Effector CD4-positive, alpha-beta T cell (primary cell): Measurements from ENCODE around the gene KCTD16.

Source experiments
- DNase-seq: peaks from one replicate; pipeline ENCODE4 v3.0.0-alpha.2; 2020

KCTD16 gene

DNA sequence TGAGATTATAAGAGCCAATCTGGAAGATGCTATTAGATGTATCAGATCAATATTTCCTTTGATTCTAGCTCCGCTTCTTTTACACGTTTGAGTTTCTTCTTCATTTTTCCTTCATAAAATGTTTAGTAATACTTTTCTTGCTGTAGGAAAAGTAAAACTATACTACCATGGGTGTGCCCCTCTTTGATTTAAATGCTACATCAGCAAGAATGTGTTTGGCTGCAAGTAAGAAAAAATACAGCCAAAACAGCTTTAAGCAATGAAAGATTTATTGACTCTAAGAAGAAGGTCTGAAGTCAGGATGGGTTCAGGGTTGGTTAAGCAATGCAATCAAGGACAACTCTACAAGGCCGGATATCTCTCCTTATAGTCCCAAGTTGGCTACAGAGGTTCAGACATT is 126.4 kb downstream of the KCTD16 start:
- DNase-seq = no peak

- no peak for DNase-seq
These were observed 128.0 kb downstream of the KCTD16 start for GRCh38 chr5:144298658-144299057.

DNA sequence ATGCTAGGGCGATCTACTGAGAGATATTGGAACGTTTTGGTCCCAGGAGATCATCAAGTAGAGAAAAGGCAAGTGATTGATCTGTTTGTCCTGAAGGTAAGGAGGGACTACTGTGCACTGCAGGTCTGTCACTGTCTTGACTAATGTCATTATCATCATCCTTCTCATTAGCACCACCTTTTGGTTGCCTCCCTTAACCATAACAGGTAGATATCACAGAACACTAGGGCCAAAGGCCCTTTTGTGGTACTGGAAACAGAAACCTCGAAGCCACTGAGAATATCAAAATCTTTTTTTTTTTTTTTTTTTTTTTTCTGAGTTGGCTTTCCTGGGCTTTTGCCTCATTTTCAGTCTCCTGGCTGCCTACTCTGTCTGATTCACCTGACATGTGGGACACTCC is 134.0 kb downstream of the KCTD16 start:
- DNase-seq = no peak

DNA sequence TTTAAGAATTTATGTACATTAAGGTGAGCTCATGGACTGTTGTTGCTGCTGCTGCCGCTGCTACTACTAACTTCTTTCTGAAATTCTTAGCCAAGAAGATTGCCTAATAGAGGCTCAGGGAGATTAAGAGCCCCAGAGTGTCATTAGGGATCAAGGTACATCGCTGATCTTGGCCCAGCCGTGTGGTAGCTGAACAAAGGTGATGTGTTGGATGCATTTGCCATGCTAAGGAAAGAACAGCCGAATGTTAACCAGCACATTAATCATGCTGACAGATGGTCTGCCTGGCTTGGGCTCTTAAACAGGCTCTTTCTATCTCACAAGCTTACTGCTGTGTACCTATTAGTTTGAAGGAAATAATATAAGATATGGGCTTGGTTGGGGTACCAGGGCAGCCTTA is 137.1 kb downstream of the KCTD16 start:
- DNase-seq = no peak

- DNase-seq = no peak
These were observed 137.5 kb downstream of the KCTD16 start for GRCh38 chr5:144308174-144308573.

DNA sequence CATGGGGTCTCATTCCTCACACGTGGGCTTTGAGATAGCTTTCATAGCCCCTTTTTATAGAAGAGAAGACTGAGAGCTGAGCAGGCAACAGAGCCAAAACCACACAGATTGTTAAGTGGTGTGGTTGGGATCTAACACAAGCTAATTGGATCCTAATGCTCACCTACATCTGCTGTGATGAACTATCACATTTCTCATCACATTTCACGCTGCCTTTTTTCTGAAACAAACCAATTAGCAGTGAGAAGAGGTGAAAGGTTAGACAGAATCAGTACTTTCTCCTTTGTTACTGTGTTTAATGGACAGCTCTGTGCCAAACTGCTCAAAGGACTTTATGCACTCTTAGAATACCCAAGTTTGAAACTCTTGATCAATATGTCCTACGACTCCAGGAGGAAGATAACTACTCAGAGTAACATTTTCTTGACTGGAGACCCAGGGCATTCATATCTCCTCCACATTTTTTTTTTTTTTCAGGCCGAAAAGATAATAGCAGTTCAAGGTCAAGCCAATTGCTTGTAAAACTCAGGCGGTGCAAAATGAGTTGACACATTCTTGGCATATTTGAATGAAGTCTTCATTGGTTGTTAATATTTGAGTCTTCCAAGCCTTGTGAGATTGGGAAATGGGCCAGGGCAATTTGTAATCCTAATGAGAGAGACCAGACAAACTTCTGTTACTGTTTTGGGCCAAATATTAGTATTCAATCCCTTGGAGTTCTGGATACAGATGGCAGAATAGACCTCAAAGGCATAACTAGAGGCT is 138.4 kb downstream of the KCTD16 start:
- DNase-seq = no peak

- DNase-seq = no peak
These were observed 139.9 kb downstream of the KCTD16 start for GRCh38 chr5:144310621-144311020.

DNA sequence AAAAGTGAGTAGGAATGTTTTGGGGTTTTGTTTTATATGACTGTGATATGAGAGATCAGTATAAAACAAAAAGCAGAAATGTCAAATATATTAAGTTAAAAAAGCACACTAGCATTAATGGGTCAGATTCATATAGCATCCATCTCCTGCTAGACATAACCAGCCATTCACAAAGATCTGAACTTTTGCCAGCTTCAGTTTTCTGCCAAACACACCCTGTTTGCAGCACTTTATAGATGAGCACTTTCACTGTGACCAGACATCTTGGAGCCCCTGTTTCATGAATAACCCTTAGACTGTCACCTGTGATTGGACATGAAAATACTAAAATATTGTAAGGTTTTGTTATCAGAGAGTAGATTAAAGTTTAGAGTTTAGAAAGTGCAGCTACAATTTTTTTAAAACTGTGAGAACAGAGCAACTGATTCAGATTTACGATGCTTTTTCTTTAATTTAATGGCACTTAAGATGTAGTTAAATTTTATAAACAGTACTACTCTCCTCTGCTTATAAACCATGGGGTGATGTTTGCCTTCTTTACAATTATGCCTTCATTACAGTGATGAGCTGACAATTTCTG is 142.6 kb downstream of the KCTD16 start:
- no peak for DNase-seq

- no peak for DNase-seq
These were observed 144.4 kb downstream of the KCTD16 start for GRCh38 chr5:144315026-144315425.

DNA sequence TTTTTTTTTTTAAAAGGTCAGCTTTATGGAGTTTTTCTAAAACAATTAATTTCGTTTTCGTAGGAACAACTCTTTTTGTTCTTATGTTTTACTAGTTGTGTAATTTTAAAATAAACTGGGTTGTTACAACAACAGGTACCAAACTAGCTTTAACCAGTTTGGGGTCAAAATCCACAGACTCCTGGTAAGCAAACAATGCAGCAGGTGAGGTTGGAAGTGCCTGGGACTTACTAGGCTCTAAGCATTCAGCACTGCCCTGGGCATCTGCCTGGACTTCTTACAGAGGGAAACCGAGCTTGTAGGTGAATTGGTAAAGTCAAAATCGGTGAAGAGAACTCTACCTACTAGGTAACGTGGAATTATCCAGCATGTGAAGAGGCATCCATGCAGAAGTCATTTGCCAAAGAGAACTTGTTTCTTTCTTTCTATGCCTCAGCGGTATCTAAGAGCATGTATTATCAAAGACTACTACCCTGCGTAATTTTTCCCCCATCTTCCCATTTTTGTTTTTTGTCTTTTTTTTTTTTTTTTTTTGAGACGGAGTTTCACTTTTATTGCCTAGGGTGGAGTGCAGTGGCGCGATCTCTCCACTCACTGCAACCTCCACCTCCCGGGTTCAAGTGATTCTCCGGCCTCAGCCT is 145.4 kb downstream of the KCTD16 start:
- DNase-seq = no peak

DNA sequence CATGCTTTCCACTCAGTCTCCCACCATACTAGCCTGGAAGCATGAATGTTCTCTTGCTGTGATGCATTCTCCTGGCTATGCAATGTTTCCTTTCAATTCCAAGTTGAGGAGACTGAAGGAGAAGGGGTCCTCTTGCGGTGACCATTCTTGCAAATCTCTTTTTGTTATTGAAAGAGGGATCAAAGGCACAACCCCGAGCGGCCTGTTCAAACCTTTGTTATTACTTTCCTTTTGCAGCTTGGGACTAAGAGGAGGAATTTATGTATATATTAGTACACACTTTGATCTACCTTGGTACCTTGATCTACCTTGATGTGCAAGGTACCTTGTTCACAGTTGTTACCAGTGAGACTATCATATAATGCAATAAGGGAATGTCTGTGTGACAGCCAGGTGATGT is 147.3 kb downstream of the KCTD16 start:
- DNase-seq = no peak

DNA sequence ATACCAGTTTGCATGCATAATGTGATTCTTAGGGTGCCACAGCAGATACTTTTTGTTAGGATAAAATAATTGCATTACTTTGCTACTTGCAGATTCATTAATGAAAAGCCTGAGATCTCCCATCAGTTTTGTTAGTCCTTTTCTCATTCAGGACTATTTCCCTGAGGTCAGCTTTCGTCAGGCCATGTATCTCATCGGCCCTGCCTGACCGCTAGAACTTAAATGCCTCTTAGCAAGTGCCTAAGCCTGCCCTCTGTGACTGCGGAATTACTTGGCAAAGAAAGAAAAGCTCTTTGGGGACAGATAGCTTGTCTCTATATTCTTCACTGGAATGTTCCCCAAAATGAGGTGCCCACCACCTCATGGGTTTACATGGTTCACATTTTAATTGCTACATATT is 147.8 kb downstream of the KCTD16 start:
- DNase-seq = no peak

DNA sequence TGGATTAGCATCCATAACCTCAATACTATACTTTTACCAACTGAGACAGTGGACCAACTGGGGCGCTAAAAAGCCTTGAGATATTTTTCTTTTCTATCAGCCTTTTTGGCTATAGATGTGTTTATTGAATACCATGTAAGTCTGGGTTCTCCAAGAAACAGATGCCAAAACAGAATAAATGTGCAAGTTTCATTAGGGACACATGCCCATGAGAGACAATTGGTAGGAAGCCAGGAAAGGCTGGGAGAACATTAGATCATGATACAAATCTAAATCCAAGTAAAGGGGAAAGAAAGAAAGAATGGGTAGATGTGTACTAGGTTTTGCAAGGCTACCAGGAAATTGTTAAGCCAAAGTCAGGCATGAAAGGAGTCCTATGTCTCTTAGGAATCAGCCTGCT is 152.5 kb downstream of the KCTD16 start:
- no peak for DNase-seq

DNA sequence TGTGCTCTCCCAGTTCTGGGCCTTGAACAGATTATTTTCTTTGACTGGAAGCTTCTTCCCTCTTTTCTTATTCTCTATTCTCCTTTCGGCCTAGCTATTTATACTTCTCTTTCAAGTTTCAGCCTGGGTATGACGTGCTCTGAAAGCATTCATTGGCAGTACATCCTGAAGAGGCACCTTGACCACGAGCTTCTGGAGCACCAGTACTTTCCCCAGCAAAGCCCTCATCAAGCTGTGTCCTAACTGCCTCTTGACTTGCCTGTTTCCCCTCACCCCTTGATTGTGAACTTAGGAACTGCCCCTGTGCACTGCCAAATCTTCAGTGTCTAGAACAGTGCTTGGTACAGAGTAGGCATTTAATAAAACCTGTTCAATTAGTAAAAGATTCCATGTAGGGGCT is 154.9 kb downstream of the KCTD16 start:
- DNase-seq = no peak

DNA sequence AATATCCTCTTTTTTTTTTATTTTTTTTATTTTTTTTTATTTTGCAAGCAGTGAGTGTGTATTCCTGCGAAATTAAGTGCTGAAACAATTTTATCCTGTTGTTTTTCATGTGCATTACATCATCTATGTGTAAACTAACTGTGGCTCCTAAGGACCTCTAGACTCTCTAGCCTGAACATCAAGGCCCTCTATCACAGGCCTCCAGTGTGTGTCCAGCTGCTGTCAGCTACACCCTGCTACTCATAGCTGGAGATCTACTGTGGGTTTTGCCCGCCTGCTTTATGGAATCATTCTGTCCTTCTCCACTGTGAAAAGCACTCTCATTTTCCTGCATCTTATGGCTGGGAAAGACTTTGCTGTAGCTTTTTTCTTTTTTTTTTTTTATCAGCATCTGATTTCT is 157.8 kb downstream of the KCTD16 start:
- DNase-seq = no peak

DNA sequence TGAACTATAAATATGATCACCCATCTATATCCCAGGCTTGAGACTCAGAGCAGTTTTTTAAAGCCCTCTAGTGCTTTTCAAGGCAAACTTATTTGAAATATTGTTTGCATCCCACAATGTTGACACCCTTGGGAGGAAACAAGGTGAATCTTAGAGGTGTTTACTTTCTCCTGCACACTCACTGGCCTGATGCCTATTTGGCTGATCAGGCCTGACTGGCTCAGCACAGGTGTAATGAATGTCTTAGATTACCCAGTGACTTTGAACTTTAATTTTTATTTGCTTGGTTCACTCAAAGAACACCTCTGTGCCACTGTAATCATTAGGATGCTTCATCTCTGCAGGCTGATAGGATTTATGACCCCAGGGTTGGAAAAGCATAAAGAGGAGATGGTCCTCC is 158.3 kb downstream of the KCTD16 start:
- no peak for DNase-seq

- DNase-seq = no peak
These were observed 159.0 kb downstream of the KCTD16 start for GRCh38 chr5:144329681-144330080.

GRCh38 chr5:144331361-144331760 is 160.7 kb downstream of the KCTD16 start:
- no peak for DNase-seq

- no peak for DNase-seq
These were observed 161.6 kb downstream of the KCTD16 start for GRCh38 chr5:144332265-144332664.

- DNase-seq = no peak
These were observed 162.8 kb downstream of the KCTD16 start for GRCh38 chr5:144333336-144333920.

GRCh38 chr5:144335561-144335960 is 164.9 kb downstream of the KCTD16 start:
- DNase-seq = no peak

DNA sequence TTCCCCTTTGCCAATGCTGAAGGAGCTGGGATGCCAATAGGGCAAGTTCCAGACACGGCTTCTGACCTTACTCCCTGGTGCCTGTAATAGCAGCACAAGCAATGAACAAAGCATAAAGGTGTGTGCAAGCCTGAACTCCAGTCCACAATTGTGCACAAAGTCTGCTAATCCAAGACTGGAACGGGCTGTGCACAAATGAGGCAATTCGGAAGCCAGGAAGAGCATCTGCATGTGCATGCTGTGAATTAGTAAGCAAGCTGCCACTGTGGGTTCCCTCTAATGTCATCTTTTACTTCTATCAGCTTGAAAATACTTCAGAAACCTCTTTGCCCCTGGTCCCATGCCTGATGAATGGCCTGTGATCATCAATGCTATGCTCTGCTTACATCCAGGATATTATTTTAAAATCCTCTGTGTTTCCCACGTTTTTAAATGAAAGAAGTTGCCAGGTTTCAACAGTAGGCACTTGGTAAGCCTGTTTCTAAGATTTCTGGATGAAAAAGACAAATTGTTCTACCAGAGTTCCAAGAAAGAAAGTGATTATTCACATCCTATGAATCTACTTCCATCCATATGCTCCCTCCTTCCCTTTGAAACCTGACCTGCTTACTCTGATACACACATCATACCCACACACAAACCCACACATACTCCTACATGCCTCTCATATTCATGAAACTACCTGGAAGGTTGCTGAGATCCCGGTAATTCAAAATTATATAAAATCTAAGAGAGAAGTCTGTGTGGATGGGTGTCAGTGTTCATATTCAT is 165.7 kb downstream of the KCTD16 start:
- DNase-seq = no peak

- no peak for DNase-seq
These were observed 181.7 kb downstream of the KCTD16 start for GRCh38 chr5:144352330-144352729.
